Mammary microvascular endothelial cell (primary cell): ENCODE measurements around the gene OR8G1. TPM values are rescaled to one million over a fixed set of nuclear protein-coding genes. Genes with fewer than 3 reads are reported as not detected.

Experiments used
- total RNA-seq: library from RNA; depleted of rRNA; stranded (reverse); fragments of >200 nt; gene quantifications from 2 replicates; pipeline ENCODE4 v1.2.3, GENCODE V29; 2015

OR8G1 gene, protein sequence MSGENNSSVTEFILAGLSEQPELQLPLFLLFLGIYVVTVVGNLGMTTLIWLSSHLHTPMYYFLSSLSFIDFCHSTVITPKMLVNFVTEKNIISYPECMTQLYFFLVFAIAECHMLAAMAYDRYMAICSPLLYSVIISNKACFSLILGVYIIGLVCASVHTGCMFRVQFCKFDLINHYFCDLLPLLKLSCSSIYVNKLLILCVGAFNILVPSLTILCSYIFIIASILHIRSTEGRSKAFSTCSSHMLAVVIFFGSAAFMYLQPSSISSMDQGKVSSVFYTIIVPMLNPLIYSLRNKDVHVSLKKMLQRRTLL
- not detected in 2 replicates for total RNA-seq

GRCh38 chr11:124240621-124241397 is at the start of gene OR8G1:
Gene OR8G1, plus strand, starts transcription at chr11:124241095. Its CDS starts 8,581 bp downstream, at chr11:124249676.

GRCh38 chr11:124256076-124256475 is 15.2 kb downstream of the OR8G1 start, which contains the start of gene OR8G5:
Gene OR8G5, plus strand, starts transcription at chr11:124256376. Its CDS starts 8,556 bp downstream, at chr11:124264932.

Other genes with a start within 250 kb of the OR8G1 start
- gene OR10G6, start 245.9 kb upstream of the OR8G1 start, total RNA-seq, result not detected in 2 replicates
- gene OR10G4, start 228.1 kb upstream of the OR8G1 start, total RNA-seq, result not detected in 2 replicates
- gene OR10G9, start 218.1 kb upstream of the OR8G1 start, total RNA-seq, result not detected in 2 replicates
- gene OR10G8, start 214.3 kb upstream of the OR8G1 start, total RNA-seq, result not detected in 2 replicates
- not detected in 2 replicates for gene OR10G7, start 199.8 kb upstream of the OR8G1 start, total RNA-seq
- gene VWA5A, start 125.6 kb upstream of the OR8G1 start, total RNA-seq, result 4.8 and 5.8 TPM in 2 replicates
- gene OR10D3, start 57.8 kb upstream of the OR8G1 start, total RNA-seq, result not detected in 2 replicates
- not detected in 2 replicates for gene OR8G5, start 15.3 kb downstream of the OR8G1 start, total RNA-seq
- gene OR8D1, start 72.9 kb downstream of the OR8G1 start, total RNA-seq, result not detected in 2 replicates
- not detected in 2 replicates for gene OR8D2, start 79.1 kb downstream of the OR8G1 start, total RNA-seq
- not detected in 2 replicates for gene OR8B2, start 143.4 kb downstream of the OR8G1 start, total RNA-seq
- gene OR8B3, start 157.9 kb downstream of the OR8G1 start, total RNA-seq, result not detected in 2 replicates
- not detected in 2 replicates for gene OR8B4, start 183.8 kb downstream of the OR8G1 start, total RNA-seq
- gene OR8B8, start 204.6 kb downstream of the OR8G1 start, total RNA-seq, result not detected in 2 replicates